NCI-H345 treated with DMSO at 0.1 percent for 48 hours (cell line): ENCODE measurements around the gene HOXC13.

Experiments used
- DNase-seq: peaks from one replicate; lab custom pipeline; 2025; ENCODE audit not compliant: unreplicated experiment; lab: John Stamatoyannopoulos, UW

The HOXC13 gene

DNA sequence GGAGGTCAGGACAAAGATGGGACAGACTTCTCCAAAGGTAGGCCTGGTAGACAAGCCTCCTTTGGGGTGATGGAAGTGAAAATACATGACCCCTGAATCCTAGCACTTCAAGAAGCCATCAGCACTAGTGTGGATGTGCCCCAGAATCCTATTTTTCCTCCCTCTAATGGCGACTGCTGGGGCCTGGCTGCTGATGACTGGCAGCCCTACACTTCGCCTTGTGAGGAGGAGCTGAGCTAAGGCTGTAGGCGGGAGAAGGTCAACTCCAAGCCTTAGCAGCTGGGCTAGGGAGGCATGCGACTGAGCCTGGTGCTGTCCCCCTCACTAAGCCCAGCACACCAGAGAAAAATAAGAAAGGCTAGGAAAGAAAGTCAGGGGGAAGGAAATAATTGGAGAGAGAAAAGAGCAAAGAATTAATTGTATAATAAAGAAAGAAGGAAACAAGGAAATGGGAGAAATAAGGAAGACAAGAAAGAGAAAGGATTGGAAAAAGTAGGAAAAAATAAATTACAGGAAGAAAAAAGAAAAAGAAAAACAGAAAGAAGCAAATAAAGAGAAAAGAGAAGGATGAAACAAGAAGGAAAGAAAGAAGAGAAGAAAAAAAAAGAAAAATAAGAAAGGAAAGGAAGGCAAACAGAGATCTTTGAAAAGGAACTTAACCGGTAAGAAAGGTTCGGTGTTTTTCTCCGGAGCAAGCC is 41.6 kb downstream of the HOXC13 start:
- DNase-seq, result no peak

DNA sequence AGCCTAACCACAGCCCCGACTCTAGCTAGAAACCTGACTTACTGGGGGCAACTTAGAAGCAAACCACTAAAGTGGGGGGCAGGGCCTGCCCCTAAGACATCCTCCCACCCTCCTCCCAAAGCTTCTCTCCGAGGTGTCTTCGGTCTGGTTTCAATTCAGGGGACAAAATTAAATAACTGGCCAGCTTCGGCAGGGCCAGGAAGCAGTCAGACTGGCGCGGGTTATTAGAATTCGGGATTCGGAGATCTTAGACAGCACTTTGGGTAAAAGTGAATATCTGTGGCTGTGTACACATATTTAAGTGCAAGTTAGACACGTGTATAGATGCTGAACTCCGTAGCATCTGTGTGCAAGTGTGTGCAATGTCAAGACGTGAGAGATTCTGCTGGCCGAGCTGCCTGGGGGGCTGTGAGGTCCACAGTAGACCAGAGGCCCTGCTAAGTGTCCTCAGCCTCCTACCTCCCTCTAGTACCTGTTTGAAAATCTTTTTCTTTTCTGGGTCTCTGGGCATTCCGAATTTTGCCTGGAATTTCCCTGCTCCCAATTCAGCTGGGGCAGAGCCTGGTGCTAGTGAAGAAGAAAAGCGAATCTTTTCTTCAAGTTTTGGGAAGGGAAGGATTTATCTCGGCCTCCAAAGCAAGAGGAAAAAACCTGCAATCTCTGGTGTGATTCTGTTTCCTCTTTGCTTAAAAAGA is 42.3 kb downstream of the HOXC13 start:
- DNase-seq, result no peak

DNA sequence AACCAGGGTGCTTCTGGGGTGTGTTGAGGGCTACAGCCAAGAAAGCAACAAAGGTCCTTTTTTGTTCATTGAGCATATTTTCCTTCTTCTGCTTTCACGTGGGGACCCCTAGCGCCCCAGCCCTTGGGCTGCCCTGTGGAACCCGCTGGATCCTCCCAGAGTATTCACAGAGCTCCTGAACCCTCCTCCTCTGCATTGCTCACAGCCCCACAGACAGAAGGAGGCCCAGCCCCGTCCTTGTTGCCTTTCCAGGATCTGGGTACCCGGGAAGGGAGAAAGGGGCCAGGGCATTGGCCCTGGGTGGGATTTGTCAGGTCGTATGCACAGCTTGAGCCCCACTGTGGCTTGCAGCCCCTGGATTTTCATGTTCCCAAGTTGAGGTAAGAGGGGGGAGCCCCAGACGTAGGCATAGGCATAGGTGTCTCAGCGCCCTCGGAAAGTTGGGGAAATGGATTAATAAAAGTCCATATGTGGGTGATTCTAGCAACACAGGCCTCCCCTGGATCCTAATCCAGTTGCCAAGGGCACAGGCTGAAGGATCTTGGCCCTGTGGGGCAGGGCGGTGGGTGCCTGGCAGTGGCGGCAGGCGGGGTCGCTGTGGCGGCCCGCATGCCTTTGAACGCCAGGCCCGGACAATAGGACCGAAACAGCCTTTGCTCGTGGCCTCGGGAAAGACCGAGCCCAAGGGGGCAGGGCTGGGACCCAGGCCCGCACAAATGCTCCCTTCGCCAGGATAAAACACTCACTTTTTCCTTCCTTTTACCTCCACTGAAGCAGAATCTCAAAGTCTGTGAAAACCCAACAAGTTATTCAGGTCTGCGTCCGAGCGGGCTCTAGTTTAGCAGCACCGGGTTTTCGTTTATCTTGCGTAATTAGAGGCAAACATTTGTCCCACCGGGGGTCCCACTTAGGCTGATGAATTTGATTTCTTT is 43.3 kb downstream of the HOXC13 start:
- DNase-seq, result no peak

DNA sequence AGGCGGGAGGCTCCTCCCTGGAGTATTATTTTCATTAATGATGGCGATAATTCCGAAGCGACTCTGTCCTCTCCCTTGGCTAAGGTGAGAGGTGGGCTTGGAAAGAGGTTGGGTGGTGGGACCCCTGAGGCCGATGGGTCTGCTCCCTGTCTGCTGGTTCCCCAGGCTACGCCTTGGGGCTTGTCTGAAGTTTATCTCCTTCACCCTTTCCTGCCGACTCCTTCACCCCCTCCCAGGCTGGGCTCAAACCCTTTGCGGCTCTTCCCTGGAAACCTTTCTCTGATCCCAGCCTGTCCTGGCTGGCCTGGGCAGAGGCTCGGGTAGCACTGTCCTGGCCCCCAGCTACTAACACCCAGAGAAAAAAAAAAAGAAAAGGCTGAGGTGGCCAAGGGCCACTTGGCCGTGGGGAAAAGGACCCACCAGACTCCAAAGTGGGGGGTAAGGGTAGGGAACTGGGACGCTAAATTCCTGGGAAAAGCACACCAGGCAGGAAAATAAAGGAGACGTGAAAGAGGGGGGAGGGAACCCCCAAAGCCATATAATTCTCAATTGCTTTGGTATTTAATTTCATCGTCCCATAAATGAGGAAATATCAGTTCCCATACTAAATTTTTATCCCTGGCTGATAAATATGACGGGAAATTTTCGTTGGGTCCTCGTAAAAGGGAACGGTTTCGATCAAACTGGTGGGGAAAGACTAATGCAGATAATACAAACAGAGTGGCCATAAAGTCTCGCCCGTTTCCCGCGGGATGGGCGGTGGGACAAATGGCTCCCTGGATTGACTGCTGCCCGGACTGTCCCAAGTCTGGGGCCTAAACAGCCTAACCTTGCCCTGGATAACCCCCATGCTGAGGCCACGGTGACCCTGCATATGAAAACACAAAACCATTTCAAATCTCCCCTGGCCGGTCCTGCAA is 44.3 kb downstream of the HOXC13 start:
- DNase-seq, result no peak

DNA sequence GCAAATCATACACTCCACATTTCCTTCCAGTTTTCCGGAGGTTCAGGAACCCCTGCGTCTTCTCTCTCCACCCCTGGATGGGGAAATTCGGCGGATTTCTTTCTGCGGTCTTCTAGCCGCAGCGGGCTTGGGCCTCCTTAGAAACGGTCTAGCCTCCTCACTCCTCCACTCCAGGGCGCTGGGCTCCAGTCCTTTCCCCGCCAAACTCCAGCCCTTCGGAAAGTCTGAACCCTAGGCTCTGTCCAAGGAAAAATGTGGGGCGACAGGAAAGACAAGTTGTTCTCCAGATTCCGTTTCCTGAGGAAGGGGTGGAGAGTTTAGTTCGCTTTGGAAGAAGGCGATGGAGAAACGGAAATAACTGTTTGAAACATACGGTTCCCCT is 44.9 kb downstream of the HOXC13 start:
- DNase-seq, result no peak

DNA sequence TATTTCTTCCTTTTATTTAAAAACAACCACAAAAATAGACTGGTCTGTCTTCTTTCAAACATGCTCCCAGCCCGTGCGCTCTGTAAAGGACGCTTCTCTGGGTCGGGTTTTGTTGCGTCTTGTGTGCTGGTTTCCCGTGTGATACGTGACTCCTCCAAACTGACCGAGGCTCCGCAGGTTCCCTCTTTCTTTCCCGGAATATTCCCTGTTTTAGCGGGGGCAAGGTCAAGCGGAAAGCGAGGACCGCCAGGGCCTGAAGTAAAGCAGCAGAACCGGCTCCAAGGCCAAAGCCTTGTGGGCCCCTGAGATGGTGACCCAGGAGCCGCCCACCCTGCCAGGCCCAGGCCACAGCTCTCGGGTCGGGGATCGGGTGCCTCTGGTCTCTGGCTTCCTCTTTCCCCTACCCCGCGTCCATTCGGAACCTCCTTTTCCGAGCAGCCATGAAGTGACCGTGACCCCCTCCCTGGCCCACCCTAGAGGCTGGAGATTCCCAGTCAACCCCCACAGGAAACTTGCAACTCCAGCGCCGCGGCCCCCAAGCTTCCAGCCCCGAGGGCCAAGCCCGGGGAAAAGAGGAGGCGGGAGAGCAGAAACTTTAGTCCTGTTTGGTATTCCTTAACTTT is 45.4 kb downstream of the HOXC13 start:
- DNase-seq, result no peak

DNA sequence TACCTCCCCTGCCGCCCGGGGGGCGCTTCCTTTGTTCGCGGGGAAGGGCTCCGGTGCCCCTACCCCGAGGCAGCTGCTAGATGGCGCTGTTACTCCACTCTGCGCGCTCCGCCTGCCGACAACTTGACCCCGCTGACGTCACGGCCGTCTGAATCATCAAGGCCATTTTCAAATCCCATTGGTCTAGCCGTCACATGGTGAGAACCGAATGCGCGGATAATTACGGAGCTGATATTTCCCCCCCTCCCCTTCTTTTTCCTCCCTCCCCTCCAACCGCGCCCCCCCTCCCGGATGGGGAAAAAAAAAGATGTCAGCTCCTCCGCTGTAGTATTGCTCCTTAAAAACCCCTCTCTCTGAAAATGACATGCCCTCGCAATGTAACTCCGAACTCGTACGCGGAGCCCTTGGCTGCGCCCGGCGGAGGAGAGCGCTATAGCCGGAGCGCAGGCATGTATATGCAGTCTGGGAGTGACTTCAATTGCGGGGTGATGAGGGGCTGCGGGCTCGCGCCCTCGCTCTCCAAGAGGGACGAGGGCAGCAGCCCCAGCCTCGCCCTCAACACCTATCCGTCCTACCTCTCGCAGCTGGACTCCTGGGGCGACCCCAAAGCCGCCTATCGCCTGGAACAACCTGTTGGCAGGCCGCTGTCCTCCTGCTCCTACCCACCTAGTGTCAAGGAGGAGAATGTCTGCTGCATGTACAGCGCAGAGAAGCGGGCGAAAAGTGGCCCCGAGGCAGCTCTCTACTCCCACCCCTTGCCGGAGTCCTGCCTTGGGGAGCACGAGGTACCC is 46.5 kb downstream of the HOXC13 start, which contains the start of gene HOXC10:
HOXC10 (plus strand) TSS at position 246 of the 791 bp plus-strand sequence; CDS start at position 360, 114 bp downstream.
- no peak for DNase-seq

DNA sequence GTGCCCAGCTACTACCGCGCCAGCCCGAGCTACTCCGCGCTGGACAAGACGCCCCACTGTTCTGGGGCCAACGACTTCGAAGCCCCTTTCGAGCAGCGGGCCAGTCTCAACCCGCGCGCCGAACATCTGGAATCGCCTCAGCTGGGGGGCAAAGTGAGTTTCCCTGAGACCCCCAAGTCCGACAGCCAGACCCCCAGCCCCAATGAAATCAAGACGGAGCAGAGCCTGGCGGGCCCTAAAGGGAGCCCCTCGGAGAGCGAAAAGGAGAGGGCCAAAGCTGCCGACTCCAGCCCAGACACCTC is 47.0 kb downstream of the HOXC13 start:
- no peak for DNase-seq

DNA sequence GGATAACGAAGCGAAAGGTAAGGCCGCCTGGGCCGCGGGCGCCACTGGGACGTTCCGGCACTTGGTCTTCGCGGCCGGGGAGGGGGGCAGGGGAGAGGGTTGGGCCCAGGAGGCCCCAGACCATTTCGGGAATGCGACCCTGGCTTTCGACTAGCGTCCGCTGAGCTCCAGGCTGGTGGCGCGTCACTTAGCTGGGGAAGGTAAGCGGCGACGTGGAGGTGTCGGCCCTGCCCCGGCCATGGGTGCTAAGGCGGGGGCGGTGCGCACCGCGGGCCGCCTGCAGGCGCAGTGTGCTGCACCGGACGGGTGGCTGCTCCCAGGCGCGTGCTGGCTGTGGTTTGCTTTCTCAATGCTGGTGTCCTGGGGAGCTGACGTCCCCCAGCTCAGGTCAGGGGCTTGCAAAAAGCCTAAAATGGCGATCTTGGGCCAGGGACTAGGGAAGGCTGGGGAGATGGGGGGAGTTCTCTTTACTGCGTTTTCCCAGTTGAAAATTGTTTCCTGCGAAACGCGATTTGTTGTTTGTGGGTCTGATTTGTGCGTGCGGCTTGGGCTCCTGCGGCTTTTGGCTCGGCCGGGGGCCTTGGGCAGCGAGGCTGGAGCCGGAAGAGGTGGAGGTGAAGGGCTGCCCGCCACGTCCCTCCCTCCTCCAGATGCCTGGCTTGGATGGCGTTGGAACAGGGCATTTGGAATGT is 47.5 kb downstream of the HOXC13 start:
- no peak for DNase-seq

DNA sequence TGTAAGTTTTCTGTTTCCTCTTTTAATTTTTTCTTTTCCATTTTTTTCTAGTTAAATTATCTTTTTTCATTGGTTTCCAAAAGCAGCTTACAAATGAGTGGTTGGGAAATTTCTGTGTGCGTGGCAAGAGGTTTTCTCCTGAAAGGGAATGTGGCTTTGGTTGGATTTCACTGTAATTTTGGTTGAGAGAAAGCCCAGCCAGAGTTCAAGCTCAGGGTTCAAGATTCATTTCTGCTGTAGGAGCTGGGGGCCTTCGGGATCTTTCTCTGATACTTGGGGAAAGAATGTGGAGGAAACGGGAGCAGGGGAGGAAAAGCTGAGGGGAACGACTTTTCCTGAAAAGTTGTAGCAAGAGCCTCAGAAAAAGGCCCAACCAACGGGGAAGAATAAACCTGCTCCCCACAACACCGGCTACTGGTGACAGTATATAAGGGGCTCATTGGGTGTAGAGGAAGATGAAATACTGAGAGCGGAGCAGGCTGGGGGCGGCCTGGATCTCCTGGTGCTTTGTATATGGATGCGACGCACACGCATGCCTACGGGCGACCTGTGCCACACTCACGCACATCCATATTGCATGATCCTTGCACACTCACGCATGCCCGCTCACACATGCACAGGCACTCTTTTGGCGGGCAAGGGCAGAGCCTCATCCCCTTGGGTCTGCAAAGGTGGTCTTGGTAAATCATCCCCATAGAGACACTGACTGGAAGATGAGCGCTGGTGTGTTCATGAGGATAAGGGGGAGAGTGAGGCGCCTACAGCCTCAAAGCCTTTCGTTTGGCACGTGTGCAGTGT is 48.3 kb downstream of the HOXC13 start:
- DNase-seq, result no peak

DNA sequence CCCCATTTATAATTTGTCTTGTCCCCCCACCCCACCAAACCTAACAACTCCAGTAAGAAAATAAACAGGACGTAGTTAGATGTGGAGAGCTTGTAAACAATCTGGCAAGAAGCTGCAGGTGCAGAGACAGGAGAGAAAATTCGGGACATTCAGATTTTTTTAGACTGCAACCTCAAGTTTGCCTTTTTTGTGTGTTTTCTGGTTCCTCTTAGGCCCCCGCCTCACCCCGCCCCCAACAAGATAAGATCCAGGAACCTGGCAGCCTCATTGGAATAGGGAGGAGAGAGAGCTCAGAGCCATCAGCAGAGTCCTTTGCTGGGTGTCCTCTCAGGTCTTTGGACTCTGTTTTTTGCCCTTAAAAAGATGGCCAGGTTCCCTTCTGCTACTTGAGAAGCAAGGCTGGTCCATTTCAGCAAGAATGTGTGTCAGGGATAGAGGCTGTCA is 49.2 kb downstream of the HOXC13 start:
- no peak for DNase-seq

DNA sequence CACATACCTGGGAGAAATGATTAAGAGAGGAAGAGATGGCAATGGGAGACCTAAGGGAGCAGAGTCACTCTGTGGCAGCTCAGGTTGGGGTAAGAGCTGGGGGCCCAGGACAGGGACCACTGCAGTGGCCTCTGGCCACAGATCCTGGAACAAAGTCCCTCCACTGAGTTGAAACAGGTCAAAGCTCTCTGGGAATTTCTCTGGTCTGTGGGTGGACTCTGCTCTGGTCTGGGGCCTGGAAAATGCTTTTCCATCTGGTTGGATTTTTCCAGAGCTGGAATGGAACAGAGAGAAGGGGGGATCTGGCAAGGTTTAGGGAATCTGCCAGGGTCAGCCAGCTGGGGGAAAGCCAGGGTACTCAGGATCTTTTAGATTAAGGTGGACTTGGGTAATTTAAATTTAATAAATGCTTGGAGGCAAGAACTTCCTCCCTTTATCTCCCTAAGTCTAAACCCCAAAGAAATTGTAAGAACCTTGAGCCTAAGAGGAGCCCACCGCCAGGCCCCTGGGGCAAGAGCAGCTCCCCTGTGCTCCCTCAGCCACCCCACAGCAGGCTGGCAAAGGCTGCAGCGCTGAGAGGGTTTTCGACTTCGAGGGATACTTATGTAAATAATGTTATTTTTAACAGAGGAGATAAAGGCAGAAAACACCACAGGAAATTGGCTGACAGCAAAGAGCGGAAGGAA is 50.1 kb downstream of the HOXC13 start:
- no peak for DNase-seq

DNA sequence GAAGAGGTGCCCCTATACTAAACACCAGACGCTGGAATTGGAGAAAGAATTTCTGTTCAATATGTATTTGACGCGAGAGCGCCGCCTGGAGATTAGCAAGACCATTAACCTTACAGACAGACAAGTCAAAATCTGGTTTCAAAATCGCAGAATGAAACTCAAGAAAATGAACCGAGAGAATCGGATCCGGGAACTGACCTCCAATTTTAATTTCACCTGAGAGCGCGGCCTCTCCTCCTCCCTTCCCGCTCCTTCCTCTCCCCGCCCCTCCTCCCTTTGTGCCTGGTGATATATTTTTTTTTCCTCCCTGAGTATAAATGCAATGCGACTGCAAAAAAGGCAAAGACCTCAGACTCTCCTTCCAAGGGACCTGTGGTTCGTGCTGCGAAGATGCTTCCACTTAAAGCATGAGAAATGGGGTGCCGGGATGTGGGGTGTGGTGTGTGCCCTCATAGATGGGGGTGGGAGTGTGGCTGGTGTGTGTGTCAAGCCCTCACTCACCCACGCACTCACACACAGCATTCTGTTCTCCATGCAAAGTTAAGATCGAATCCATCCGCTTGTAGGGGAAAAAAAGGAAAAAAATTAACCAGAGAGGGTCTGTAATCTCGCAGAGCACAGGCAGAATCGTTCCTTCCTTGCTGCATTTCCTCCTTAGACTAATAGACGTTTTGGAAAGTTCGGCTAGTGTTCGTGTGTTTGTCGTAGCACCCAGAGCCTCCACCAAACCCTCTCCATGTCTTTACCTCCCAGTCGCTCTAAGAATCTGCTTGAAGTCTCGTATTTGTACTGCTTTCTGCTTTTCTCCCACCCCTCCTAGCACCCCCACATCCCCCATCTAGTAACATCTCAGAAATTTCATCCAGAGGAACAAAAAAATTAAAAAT is 50.8 kb downstream of the HOXC13 start:
- no peak for DNase-seq

DNA sequence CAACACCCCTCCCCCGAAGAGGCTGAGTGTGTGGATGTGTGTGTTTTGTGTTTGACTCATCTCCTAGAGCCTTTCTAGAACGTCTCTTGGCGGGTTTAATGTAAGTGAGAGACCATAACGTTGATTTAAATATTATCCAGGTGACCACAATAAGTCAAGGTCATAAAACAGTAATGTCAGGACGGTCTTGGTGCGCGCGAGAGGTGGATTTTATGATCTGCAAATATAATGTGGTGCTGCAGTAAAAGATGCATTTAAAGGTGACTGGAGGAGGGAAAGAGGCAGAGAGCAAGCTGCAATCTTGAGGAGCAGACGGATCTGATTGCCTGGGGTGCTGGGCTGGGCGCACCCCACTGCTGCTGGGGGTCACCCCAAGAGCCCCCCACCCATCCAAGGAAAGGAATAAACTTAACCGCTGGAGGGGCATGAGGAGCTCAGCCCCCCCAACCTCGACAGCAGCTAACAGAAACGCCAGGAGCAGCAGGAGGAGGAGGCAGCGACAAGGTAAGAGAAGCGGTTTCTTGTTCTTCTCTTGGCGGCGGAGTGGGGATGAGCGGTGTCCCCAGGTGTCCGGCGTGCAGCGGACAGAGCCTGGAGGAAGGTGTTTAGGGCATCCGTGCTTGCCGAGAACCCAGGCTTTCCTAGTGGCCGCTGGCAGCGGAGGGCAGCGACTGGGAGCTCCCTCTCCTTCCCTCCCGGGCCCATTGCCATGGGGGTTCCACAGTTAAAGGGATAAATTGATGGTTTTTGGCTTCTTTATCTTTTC is 51.9 kb downstream of the HOXC13 start:
- no peak for DNase-seq

DNA sequence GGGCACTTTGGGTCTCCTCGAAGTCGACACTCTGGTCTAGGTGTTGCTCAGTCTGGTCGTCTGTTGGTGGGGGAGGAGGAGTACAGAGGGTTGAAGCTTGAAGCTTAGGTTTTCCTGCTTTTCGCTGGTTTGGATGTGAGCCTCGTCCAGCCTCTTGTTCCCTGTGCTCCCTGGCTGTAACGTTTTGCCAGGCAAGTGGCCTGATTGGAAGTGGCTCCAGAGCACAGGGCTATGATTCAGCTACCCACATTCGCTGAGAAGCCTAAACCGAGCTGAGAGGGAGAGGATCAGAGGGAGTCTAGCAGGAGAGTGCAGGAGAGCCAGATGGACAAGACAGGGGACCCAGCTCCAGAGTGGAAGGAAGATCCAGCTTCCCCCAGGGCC is 52.4 kb downstream of the HOXC13 start:
- DNase-seq, result no peak

DNA sequence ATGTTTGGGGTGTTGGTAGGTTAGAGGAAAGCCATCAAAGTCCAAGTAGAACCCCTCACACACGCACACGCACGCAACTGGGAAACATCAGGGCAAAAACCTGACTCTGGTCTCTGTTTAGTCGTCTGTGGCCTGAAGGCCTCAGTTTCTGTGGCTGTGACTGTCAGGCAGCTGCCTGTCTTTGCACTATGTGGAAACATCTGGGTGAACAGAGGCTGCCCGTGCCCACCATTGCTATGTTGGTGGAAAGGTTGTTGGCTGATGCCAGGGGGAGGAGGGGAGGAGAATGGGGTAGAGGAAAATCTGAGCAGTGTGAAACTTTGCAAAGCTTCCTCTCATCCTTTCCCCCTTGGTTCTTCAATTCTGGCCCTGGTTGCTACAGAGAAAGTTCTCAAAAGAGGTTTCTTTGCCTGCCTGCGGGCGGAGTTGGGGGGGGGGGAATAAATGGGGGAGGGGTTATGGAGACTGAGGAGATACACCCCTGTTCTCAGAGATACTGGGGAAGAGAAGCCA is 53.8 kb downstream of the HOXC13 start:
- no peak for DNase-seq
